Right renal pelvis (tissue), 4 donors: ENCODE data around the gene SLC25A45. TPM values are rescaled to one million over a fixed set of nuclear protein-coding genes. Genes with fewer than 3 reads are reported as not detected.

Source experiments
- DNase-seq, 4 donors: peaks; one replicate each; pipeline ENCODE4 v3.0.0-alpha.2; 2013; ENCODE audit warnings: low read depth in 4 of 4, low spot score in 3 of 4, missing footprints in 1 of 4
- polyA plus RNA-seq, 4 donors: library from polyadenylated mRNA; unstranded; fragments of 120-200 nt; gene quantifications; one replicate each; pipeline ENCODE4 v1.2.1, GENCODE V29; 2013; ENCODE audit not compliant: insufficient read length in 4 of 4

The SLC25A45 gene
- polyA plus RNA-seq, 4 donors: 5.4 to 7.2 (median 6.0) TPM

GRCh38 chr11:65404638-65405339 is 22.3 kb upstream of the SLC25A45 start:
- no peak for DNase-seq

GRCh38 chr11:65404210-65404609 is 21.8 kb upstream of the SLC25A45 start:
- no peak for DNase-seq

DNA sequence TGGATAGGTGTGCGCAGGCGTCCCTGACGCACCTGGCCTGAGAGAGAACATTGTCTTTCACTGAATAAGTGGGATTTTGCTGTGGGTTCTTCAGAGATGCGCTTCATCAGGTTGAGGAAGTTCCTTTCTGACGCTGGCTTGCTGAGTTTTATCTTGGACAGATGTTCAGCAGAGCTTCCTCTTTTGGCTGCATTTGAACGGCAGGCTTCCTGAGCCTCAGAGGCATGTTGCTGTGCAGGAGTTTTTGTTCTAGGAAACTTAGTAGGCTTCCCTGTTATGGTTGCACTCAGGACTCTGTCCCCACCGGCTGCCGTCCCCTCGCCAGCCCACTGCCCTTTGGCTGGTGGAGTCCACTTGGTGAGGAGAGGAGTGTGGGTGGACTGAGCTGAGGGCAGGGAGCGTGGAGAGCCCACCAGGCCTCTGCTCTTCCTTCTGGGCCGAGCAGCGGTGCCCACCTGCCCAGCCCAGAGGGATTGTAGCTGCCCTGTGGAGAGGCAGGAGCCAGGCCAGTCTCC is 21.2 kb upstream of the SLC25A45 start:
- no peak for DNase-seq

DNA sequence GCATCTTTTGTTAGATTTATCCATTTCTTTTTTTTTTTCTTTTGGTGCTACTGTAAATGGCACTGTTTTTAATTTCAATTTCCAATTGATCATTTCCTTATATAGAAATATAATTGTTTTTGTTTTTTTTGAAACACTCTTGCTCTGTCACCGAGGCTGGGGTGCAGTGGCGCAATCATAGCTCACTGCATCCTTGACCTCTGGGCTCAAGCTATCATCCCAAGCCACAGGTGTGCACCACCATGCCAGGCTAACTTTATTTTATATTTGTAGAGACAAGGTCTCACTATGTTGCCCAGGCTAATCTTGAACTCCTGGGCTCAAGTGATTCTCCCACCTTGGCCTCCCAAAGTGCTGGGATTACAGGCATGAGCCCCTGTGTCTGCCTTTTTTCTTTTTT is 20.3 kb upstream of the SLC25A45 start:
- no peak for DNase-seq

DNA sequence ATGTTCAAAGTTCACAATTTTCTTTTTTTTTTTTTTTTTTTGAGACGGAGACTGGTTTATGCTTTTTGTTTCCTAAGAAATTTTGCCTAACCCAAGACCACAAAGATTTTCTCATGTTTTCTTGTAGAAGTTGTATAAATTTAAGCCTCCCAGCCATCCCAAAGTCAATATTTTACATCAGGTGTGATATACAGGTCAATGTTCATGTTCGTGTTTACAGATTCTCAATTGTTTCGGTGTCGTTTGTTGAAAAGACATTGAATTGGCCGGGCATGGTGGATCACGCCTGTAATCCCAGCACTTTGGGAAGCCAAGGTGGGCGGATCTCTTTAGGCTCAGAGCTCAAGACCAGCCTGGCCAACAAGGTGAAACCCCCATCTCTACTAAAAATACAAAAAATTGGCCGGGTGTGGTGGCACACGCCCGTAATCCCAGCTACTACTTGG is 19.4 kb upstream of the SLC25A45 start:
- no peak for DNase-seq

GRCh38 chr11:65401073-65401802 is 18.8 kb upstream of the SLC25A45 start:
- no peak for DNase-seq

DNA sequence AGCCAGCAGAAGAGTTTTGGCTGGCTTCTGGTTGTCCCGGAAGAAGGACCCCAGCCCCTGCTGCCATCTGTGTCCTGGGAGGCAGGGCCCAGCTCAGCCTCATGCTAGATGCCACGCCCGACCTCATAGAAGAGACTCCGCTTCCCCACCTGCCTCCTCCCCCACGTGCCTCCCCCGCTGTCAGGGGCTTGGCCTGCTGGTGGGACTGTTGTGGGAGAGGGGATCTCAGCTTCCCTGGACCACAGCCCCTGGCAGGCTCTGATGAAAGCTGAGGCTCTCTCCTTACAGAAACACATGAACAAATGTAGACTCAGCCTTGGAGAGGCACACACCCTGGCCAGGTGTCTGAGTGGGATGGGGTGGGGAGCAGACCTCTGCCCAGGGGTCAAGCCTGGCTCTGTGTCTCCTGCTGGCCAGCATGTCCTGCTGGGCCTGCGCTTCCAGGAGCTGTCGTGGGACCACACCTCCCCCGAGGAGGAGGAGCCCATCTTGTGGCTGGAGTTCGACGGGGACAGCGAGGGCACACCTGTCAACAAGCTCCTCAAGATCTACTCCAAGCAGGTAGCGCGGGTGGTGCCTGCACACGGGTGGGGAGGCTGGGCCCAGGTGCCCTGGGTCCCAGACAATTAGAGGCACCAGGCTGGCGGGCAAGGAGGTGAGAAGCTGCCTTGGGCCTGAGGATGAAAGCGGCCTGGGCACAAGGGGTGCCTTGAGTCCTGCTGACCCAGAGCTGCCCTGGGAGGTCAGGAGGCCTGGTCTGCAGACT is 18.0 kb upstream of the SLC25A45 start:
- DNase-seq: no peak

GRCh38 chr11:65399845-65400244 is 17.4 kb upstream of the SLC25A45 start:
- DNase-seq: no peak

- DNase-seq: no peak
Measured at GRCh38 chr11:65399249-65399648, 16.8 kb upstream of the SLC25A45 start.

GRCh38 chr11:65398362-65398910 is 16.0 kb upstream of the SLC25A45 start:
- no peak for DNase-seq

GRCh38 chr11:65396769-65397745 is 14.6 kb upstream of the SLC25A45 start:
- DNase-seq: no peak

DNA sequence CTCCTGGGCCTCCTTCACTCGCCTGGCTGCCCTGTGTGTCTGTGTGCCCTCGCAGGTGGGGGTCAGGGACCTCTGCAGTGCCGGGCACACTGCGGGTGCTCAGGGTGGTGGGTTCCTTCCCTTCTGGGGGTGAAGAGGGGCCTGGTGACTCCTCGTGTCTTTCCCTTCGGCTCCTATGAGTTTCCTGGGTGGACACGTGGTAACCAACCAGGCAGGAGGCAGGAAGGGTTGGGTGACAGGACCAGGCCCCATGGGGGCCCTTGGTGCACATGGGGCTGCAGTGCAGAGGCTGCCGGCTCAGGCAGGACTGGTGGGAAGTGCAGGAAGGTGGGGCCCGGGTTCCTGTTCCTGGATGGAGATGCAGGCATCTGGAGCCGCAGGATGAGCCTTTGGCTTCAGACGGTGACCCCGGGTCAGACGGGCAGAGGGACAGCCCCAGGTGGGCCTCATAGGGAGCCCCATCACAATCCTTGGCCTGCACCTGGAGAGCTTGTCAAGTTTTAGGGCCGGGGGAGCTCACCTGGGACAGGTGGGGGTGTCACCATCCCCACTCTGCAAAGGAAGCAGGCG is 13.6 kb upstream of the SLC25A45 start:
- no peak for DNase-seq

- DNase-seq: no peak
Measured at GRCh38 chr11:65394125-65394536, 11.7 kb upstream of the SLC25A45 start.

DNA sequence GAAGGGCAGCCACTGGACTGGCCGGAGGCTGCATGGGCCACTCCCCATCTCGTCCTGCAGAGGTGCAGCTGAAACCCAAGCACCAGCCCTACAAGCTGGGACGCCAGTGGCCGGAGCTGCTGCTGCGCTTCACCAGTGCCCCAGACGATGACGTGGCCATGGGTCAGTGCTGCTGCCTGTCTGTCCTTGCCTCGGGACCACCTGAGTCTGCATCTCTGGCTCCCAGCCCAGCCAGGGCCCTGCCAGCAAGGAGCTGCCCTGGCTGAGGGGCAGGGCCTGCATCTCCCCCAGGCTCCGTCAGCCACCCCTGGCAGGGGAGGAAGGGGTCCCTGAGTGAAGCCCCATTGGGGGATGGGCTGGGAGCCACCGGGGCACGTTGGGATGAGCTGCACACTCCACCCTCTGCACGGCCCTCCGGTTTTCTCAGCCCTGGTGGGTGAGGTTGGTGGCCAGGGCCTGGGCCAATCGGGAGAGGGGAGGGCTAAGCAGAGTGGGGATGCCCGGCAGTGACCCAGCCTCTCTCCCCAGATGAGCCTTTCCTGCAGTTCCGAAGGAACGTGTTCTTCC is 11.2 kb upstream of the SLC25A45 start:
- DNase-seq: no peak

DNA sequence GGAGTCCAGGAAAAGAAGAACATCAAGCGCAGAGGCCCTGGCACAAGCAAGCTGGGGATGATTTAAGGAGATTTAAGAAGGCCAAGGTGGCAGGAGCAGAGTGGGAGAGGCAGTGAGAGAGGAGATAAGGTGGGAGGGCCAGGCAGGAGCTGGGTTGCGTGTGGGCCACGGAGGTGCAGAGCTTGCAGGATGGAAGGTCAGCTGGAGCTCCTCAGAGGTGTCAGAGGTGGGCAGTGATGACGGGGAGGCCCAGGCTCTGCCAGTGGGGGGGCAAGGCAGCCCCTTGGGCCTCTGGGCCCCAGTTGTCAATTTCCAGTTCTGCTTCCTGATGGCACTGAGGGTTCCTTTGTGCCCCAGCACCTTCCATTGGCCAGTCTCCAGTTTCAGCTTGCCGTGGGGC is 10.5 kb upstream of the SLC25A45 start:
- DNase-seq: no peak

DNA sequence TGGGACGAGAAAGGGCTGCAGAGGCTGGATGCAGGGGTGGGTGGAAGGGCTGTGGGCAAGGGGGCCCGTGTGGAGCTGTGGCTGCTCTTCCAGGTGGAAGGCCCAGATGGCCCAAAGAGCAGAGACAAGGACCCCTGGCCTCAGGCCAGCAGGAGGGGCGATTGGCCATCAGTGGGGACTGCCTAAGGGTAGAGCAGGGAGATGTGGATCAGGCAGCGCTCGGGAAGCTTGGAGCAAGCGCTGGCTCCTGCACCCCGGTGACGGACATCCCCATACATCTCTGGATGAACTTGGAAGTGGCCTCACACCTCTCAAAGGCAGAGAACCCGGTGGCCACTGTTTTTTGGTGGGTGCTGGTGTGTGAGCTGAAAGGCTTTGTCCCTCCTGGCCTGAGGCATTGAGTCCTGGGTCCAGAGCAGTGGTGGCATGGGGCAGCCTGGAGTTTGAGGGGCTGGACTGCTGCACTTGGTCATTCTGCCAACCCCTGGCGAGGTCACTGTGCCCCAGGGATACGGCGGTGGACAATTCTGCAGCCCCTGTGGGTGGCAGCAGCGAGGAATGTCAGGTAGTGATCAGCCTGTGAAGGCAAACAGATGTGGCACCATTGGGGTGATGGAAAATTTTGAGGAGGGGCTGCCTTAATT is 9.9 kb upstream of the SLC25A45 start:
- DNase-seq: no peak

- DNase-seq: no peak
Measured at GRCh38 chr11:65390996-65391395, 8.6 kb upstream of the SLC25A45 start.

GRCh38 chr11:65390099-65390941 is 7.9 kb upstream of the SLC25A45 start:
- DNase-seq: no peak
